SK-N-SH treated with all-trans-retinoic acid at 6 μM for 48 hours (cell line): Measurements from ENCODE around the gene RASSF5.
A peak's percentile ranks its signal among the peaks of the same experiment; 100 is the strongest.

Source experiments
- ATAC-seq: fragments of 200-7000 bp; cut with Tn5 transposase; 3 replicates; pipeline ENCODE4 v1.9.1; 2020; ENCODE audit warnings: mild to moderate bottlenecking, moderate library complexity
- ARNTL ChIP-seq: fragments of 450-650 bp; formaldehyde crosslinking; IDR thresholded peaks from 2 replicates; pipeline ENCODE4 v1.5.0; 2020; ENCODE audit warnings: low read depth, mild to moderate bottlenecking, moderate library complexity, borderline replicate concordance
- BACH2 ChIP-seq: fragments of 250-450 bp; sonication (Bioruptor Pico); IDR thresholded peaks from 2 replicates; pipeline ENCODE4 v1.9.0; 2021; ENCODE audit warnings: mild to moderate bottlenecking, borderline replicate concordance
- CREB5 ChIP-seq: fragments of 250-450 bp; sonication (Bioruptor Pico); IDR thresholded peaks from 2 replicates; pipeline ENCODE4 v1.5.1; 2020; ENCODE audit warnings: low read depth, mild to moderate bottlenecking, moderate library complexity
- CSDC2 ChIP-seq: fragments of 250-450 bp; sonication (Bioruptor Pico); IDR thresholded peaks from 2 replicates; pipeline ENCODE4 v1.5.0; 2020; ENCODE audit warnings: mild to moderate bottlenecking, moderate library complexity
- ESRRG ChIP-seq: fragments of 250-450 bp; sonication (Bioruptor Pico); IDR thresholded peaks from 2 replicates; pipeline ENCODE4 v1.6.1; 2021; ENCODE audit warnings: mild to moderate bottlenecking
- GLIS3 ChIP-seq: fragments of 250-450 bp; sonication (Bioruptor Pico); IDR thresholded peaks from 2 replicates; pipeline ENCODE4 v1.5.0; 2020; ENCODE audit warnings: mild to moderate bottlenecking, moderate library complexity
- ISL1 ChIP-seq: fragments of 250-450 bp; sonication (Bioruptor Pico); IDR thresholded peaks from 2 replicates; pipeline ENCODE4 v2.1.2; 2022; ENCODE audit warnings: mild to moderate bottlenecking, moderate library complexity
- OSR1 ChIP-seq: fragments of 250-450 bp; sonication (Bioruptor Pico); IDR thresholded peaks from 2 replicates; pipeline ENCODE4 v1.8.0; 2022; ENCODE audit warnings: moderate library complexity, mild to moderate bottlenecking, inconsistent platforms
- PATZ1 ChIP-seq: fragments of 250-450 bp; sonication (Bioruptor Pico); IDR thresholded peaks from 2 replicates; pipeline ENCODE4 v1.8.0; 2020; ENCODE audit warnings: mild to moderate bottlenecking, moderate library complexity, borderline replicate concordance
- POU6F1 ChIP-seq: fragments of 250-450 bp; sonication (Bioruptor Pico); IDR thresholded peaks from 2 replicates; pipeline ENCODE4 v1.8.0; 2021; ENCODE audit warnings: low read depth, mild to moderate bottlenecking, moderate library complexity, borderline replicate concordance
- PPARA ChIP-seq: fragments of 250-450 bp; sonication (Bioruptor Pico); IDR thresholded peaks from 2 replicates; pipeline ENCODE4 v1.5.0; 2020; ENCODE audit warnings: mild to moderate bottlenecking, borderline replicate concordance
- RARB ChIP-seq: fragments of 250-450 bp; sonication (Bioruptor Pico); IDR thresholded peaks from 2 replicates; pipeline ENCODE4 v1.8.0; 2021; ENCODE audit warnings: mild to moderate bottlenecking, moderate library complexity
- SNAI2 ChIP-seq: fragments of 250-450 bp; sonication (Bioruptor Pico); IDR thresholded peaks from 2 replicates; pipeline ENCODE4 v1.5.0; 2020; ENCODE audit warnings: mild to moderate bottlenecking, moderate library complexity
- TCF4 ChIP-seq: fragments of 250-450 bp; sonication (Bioruptor Pico); IDR thresholded peaks from 2 replicates; pipeline ENCODE4 v1.8.0; 2021; ENCODE audit warnings: mild to moderate bottlenecking, moderate library complexity, borderline replicate concordance
- TOX ChIP-seq: fragments of 250-450 bp; sonication (Bioruptor Pico); IDR thresholded peaks from 2 replicates; pipeline ENCODE4 v1.8.0; 2021; ENCODE audit warnings: mild to moderate bottlenecking, moderate library complexity, borderline replicate concordance
- TSHZ2 ChIP-seq: fragments of 250-450 bp; sonication (Bioruptor Pico); IDR thresholded peaks from 2 replicates; pipeline ENCODE4 v1.5.0; 2020; ENCODE audit warnings: mild to moderate bottlenecking, moderate library complexity
- ZC3H10 ChIP-seq: fragments of 250-450 bp; sonication (Bioruptor Pico); IDR thresholded peaks from 2 replicates; pipeline ENCODE4 v1.5.1; 2021; ENCODE audit warnings: mild to moderate bottlenecking, moderate library complexity
- ZFP3 ChIP-seq: fragments of 250-450 bp; sonication (Bioruptor Pico); IDR thresholded peaks from 2 replicates; pipeline ENCODE4 v1.5.0; 2020; ENCODE audit warnings: mild to moderate bottlenecking, moderate library complexity
- ZFP30 ChIP-seq: fragments of 450-650 bp; formaldehyde crosslinking; IDR thresholded peaks from 2 replicates; pipeline ENCODE4 v1.5.0; 2022; ENCODE audit warnings: mild to moderate bottlenecking, moderate library complexity
- ZNF70 ChIP-seq: fragments of 450-650 bp; formaldehyde crosslinking; IDR thresholded peaks from 2 replicates; pipeline ENCODE4 v1.5.0; 2020; ENCODE audit warnings: mild to moderate bottlenecking, moderate library complexity

RASSF5 gene

GRCh38 chr1:206634365-206635079 lies 127.2 kb downstream of the RASSF5 start:
- peak; percentile 64 for ATAC-seq

GRCh38 chr1:206635080-206635977 lies 128.0 kb downstream of the RASSF5 start, which contains the start of gene DYRK3:
DYRK3 (plus strand) TSS chr1:206635536; CDS start chr1:206635704, 168 bp downstream.
- ATAC-seq: peak; percentile 90
- TF ChIP-seq OSR1 (CRISPR knock-in tag) (no peak), ISL1 (no peak), TSHZ2 (CRISPR knock-in tag) (no peak), ZC3H10 (CRISPR knock-in tag) (no peak), ZNF70 (no peak)
- TF ChIP-seq, all 23 proteins: peak for 0

More at GRCh38 chr1:206634365-206635079, 127.2 kb downstream of the RASSF5 start:
- TF ChIP-seq GLIS3 (no peak), PPARA (no peak), OSR1 (CRISPR knock-in tag) (0 out of 2 replicates have a peak, but pooled peaks have one; percentile 27), CSDC2 (CRISPR knock-in tag) (no peak), SNAI2 (CRISPR knock-in tag) (no peak), PATZ1 (CRISPR knock-in tag) (no peak), TOX (0 out of 2 replicates have a peak, but pooled peaks have one; percentile 34), TSHZ2 (CRISPR knock-in tag) (no peak), ZFP30 (CRISPR knock-in tag) (no peak), ISL1 (no peak), BACH2 (no peak)
- TF ChIP-seq, all 23 proteins: peak for 2

- no peak for TF ChIP-seq ZNF70
- TF ChIP-seq BACH2: no peak
- no peak for TF ChIP-seq TCF4
- no peak for TF ChIP-seq CSDC2 (CRISPR knock-in tag)
- TF ChIP-seq ZFP3: no peak
- TF ChIP-seq ISL1: no peak
- TF ChIP-seq ESRRG (CRISPR knock-in tag): no peak
- TF ChIP-seq POU6F1 (CRISPR knock-in tag): no peak
- TF ChIP-seq GLIS3: no peak
- TF ChIP-seq CREB5: no peak
- TF ChIP-seq PATZ1 (CRISPR knock-in tag): no peak
- no peak for TF ChIP-seq ARNTL
- TF ChIP-seq RARB (CRISPR knock-in tag): no peak
These were observed 128.6 kb downstream of the RASSF5 start for GRCh38 chr1:206635978-206636345.

More at GRCh38 chr1:206635978-206636345, 128.6 kb downstream of the RASSF5 start:
- ATAC-seq: peak; percentile 37
